ENCODE results near the gene DERL2.
"Not testable (repeated sequence)": the region's sequence is repeated elsewhere in the genome, so short reads cannot be mapped to it uniquely, and the experiment has no call there.

DERL2 gene

GRCh38 chr17:5438716-5439445, 47.1 kb downstream of the DERL2 start, which contains the start of gene C1QBP:
TSS of gene C1QBP (minus strand) at chr17:5439155. CDS start at chr17:5439073, 82 bp downstream.
- Histone ChIP-seq H3K9me2 (ENCODE audit: low read depth, low read length) (no peaks in the 10 kb centered on the region), H3K79me2 (ENCODE audit: insufficient read depth, low read length) (peaks cover 20% of the 10 kb centered on the region)

GRCh38 chr17:5437721-5438317, 48.2 kb downstream of the DERL2 start:
- H3K36me3 ChIP-seq (ENCODE audit: insufficient read depth, low read length) = peaks cover 55% of the 10 kb centered on the region
- H3K4me2 ChIP-seq (ENCODE audit: low read length) = peak overlapping the region; percentile 92
- peaks cover 27% of the 10 kb centered on the region for H3K4me1 ChIP-seq (ENCODE audit: insufficient read depth, low read length, severe bottlenecking)
- no peaks in the 10 kb centered on the region for H3K27me3 ChIP-seq (ENCODE audit: insufficient read depth, low read length)
- peak overlapping the region; percentile 95 for H3K4me3 ChIP-seq (ENCODE audit: low read depth, low read length, poor library complexity, severe bottlenecking)
- H3K9me3 ChIP-seq (ENCODE audit: low read length) = no peaks in the 10 kb centered on the region
- peak overlapping the region; percentile 97 for H3K9ac ChIP-seq (ENCODE audit: low read length)
- no peaks in the 10 kb centered on the region for H4K20me1 ChIP-seq (ENCODE audit: insufficient read depth, low read length)
- peaks cover 10% of the 10 kb centered on the region; the same call in 1 of the 2 replicates for H3F3A ChIP-seq (ENCODE audit: insufficient read depth, low read length)
- H3K79me2 ChIP-seq (ENCODE audit: insufficient read depth, low read length) = peaks cover 20% of the 10 kb centered on the region
- H3K9me2 ChIP-seq (ENCODE audit: low read depth, low read length) = no peaks in the 10 kb centered on the region
- TF ChIP-seq CTCF (IDR thresholded peaks at IDR 0.05; ENCODE audit: low read length) = no peak
- no peak for TF ChIP-seq EZH2 (IDR thresholded peaks at IDR 0.05; ENCODE audit: borderline replicate concordance, low read length)
- H2AFZ ChIP-seq (ENCODE audit: low read length) = no peak overlapping the region
- no peak overlapping the region for H3K27ac ChIP-seq (ENCODE audit: low read depth, low read length, poor library complexity, severe bottlenecking)

More at GRCh38 chr17:5438716-5439445, 47.1 kb downstream of the DERL2 start, which contains the start of gene C1QBP:
- H2AFZ ChIP-seq (ENCODE audit: low read length) = no peak within 1 kb of the TSS
- peak within 1 kb of the TSS; percentile 95 for H3K4me3 ChIP-seq (ENCODE audit: low read depth, low read length, poor library complexity, severe bottlenecking)
- TF ChIP-seq CTCF (IDR thresholded peaks at IDR 0.05; ENCODE audit: low read length) (peak; percentile 97), EZH2 (IDR thresholded peaks at IDR 0.05; ENCODE audit: borderline replicate concordance, low read length) (no peak)
- peaks cover 27% of the 10 kb centered on the region for H3K4me1 ChIP-seq (ENCODE audit: insufficient read depth, low read length, severe bottlenecking)
- H3K9me3 ChIP-seq (ENCODE audit: low read length) = no peaks in the 10 kb centered on the region
- H4K20me1 ChIP-seq (ENCODE audit: insufficient read depth, low read length) = no peaks in the 10 kb centered on the region
- H3K4me2 ChIP-seq (ENCODE audit: low read length) = peak within 1 kb of the TSS; percentile 92
- H3K27me3 ChIP-seq (ENCODE audit: insufficient read depth, low read length) = no peaks in the 10 kb centered on the region
- 0 out of 2 replicates have a peak, but pooled peaks cover 6% of the 10 kb centered on the region for H3F3A ChIP-seq (ENCODE audit: insufficient read depth, low read length)
- H3K9ac ChIP-seq (ENCODE audit: low read length) = peak within 1 kb of the TSS; percentile 97
- peaks cover 53% of the 10 kb centered on the region for H3K36me3 ChIP-seq (ENCODE audit: insufficient read depth, low read length)
- H3K27ac ChIP-seq (ENCODE audit: low read depth, low read length, poor library complexity, severe bottlenecking) = peak within 1 kb of the TSS; percentile 61

- not testable (repeated sequence) for H3K27me3 ChIP-seq (ENCODE audit: insufficient read depth, low read length); H2AFZ ChIP-seq (ENCODE audit: low read length); H3K4me3 ChIP-seq (ENCODE audit: low read depth, low read length, poor library complexity, severe bottlenecking); H3K27ac ChIP-seq (ENCODE audit: low read depth, low read length, poor library complexity, severe bottlenecking); H3K9ac ChIP-seq (ENCODE audit: low read length); H3F3A ChIP-seq (ENCODE audit: insufficient read depth, low read length); H3K9me3 ChIP-seq (ENCODE audit: low read length); H4K20me1 ChIP-seq (ENCODE audit: insufficient read depth, low read length); H3K9me2 ChIP-seq (ENCODE audit: low read depth, low read length)
- peaks cover 27% of the 10 kb centered on the region for H3K4me1 ChIP-seq (ENCODE audit: insufficient read depth, low read length, severe bottlenecking)
- H3K4me2 ChIP-seq (ENCODE audit: low read length) = peak overlapping the region; percentile 92
- peaks cover 20% of the 10 kb centered on the region for H3K79me2 ChIP-seq (ENCODE audit: insufficient read depth, low read length)
- H3K36me3 ChIP-seq (ENCODE audit: insufficient read depth, low read length) = peaks cover 70% of the 10 kb centered on the region
Measured at GRCh38 chr17:5435781-5436315, 50.1 kb downstream of the DERL2 start.

Data from OCI-LY1 (cell line).